LNCaP clone FGC (cell line): ENCODE results near the gene HBD.

Experiments
- DNase-seq: peaks from one replicate; pipeline ENCODE4 v3.0.0-alpha.2; 2011; ENCODE audit warnings: low read depth
- H3K4me3 ChIP-seq: 2 replicates; pipeline ENCODE4 v1.5.1; 2011; ENCODE audit warnings: mild to moderate bottlenecking, low read depth, low read length, control low read depth
- CTCF ChIP-seq: IDR thresholded peaks from 2 replicates; pipeline ENCODE4 v1.5.1; 2012; ENCODE audit warnings: mild to moderate bottlenecking; ENCODE audit not compliant: control insufficient read depth, insufficient read depth; ENCODE audit errors: extremely low read depth

Gene HBD

GRCh38 chr11:5277807-5278382 lies 43.6 kb upstream of the HBD start:
- no peak for TF ChIP-seq CTCF
- DNase-seq, result no peak
- H3K4me3 ChIP-seq, result no peak overlapping the region

GRCh38 chr11:5276697-5277096 lies 42.4 kb upstream of the HBD start:
- no peak overlapping the region for H3K4me3 ChIP-seq
- TF ChIP-seq CTCF, result no peak
- peak; percentile 31 for DNase-seq

GRCh38 chr11:5275369-5276110 lies 41.3 kb upstream of the HBD start:
- TF ChIP-seq CTCF, result no peak
- H3K4me3 ChIP-seq, result no peak overlapping the region
- no peak for DNase-seq

- no peak for TF ChIP-seq CTCF
- DNase-seq, result no peak
- no peak overlapping the region for H3K4me3 ChIP-seq
Observed at GRCh38 chr11:5274395-5274794, 40.1 kb upstream of the HBD start.

- no peak for DNase-seq
- TF ChIP-seq CTCF, result no peak
Observed at GRCh38 chr11:5272395-5273017, 38.2 kb upstream of the HBD start.

DNA sequence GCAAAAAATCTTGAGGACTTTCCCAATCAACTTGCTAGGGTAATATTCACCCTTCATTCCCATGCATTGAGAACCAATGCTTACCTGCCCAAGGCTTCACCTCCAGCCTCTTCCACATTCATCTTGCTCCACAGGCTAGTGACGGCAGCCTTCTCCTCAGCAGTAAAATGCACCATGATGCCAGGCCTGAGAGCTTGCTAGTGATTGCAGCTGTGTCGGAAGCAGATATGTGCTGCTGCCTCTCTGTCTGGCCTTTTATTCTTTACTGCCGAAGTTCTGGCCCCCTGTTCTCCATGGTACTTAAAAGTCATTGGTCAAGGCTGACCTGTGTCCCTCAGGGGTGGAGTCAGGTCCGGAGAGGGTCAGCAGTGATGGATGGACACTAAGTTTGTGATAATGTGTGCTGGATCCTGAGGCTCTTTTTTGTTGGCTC lies 35.4 kb upstream of the HBD start, which contains the start of gene HBE1:
HBE1 (minus strand) TSS at position 231 of the 433 bp plus-strand sequence; CDS start at position 176, 55 bp downstream.
- no peak for TF ChIP-seq CTCF
- no peak within 1 kb of the TSS for H3K4me3 ChIP-seq
- no peak for DNase-seq

More at GRCh38 chr11:5272395-5273017, 38.2 kb upstream of the HBD start:
- no peak overlapping the region for H3K4me3 ChIP-seq
